Islet precursor cell (in vitro differentiated cells): ENCODE data around the gene CEACAM18.
"Not testable (repeated sequence)": the region's sequence is repeated elsewhere in the genome, so short reads cannot be mapped to it uniquely, and the experiment has no call there.

Experiments used
- DNase-seq: peaks from one replicate; pipeline ENCODE4 v3.0.0-alpha.2; 2018

CEACAM18 gene

GRCh38 chr19:51462276-51462675 is 16.1 kb upstream of the CEACAM18 start:
- DNase-seq: peak; percentile 30

GRCh38 chr19:51462681-51463080 is 15.7 kb upstream of the CEACAM18 start:
- peak; percentile 43 for DNase-seq

GRCh38 chr19:51463976-51464581 is 14.3 kb upstream of the CEACAM18 start:
- not testable (repeated sequence) for DNase-seq

GRCh38 chr19:51466723-51467122 is 11.6 kb upstream of the CEACAM18 start:
- DNase-seq: no peak

- peak; percentile 24 for DNase-seq
Measured at GRCh38 chr19:51467864-51468544, 10.3 kb upstream of the CEACAM18 start.

GRCh38 chr19:51468545-51468920 is 9.8 kb upstream of the CEACAM18 start:
- DNase-seq: peak; percentile 32

- peak; percentile 33 for DNase-seq
Measured at GRCh38 chr19:51469162-51469561, 9.2 kb upstream of the CEACAM18 start.

GRCh38 chr19:51469629-51470028 is 8.7 kb upstream of the CEACAM18 start:
- DNase-seq: no peak

- no peak for DNase-seq
Measured at GRCh38 chr19:51470966-51471365, 7.4 kb upstream of the CEACAM18 start.

- DNase-seq: no peak
Measured at GRCh38 chr19:51471527-51471926, 6.8 kb upstream of the CEACAM18 start.

GRCh38 chr19:51472607-51473006 is 5.7 kb upstream of the CEACAM18 start:
- no peak for DNase-seq

- peak; percentile 78 for DNase-seq
Measured at GRCh38 chr19:51473009-51473707, 5.2 kb upstream of the CEACAM18 start.

GRCh38 chr19:51476164-51476563 is 2.2 kb upstream of the CEACAM18 start:
- DNase-seq: no peak

GRCh38 chr19:51477344-51477743 is 995 bp upstream of the CEACAM18 start:
- no peak for DNase-seq

- no peak for DNase-seq
Measured at GRCh38 chr19:51479531-51480331, 1.4 kb downstream of the CEACAM18 start.

- peak; percentile 71 for DNase-seq
Measured at GRCh38 chr19:51480590-51480989, 2.3 kb downstream of the CEACAM18 start.

GRCh38 chr19:51485960-51486660 is 7.8 kb downstream of the CEACAM18 start:
- no peak for DNase-seq

GRCh38 chr19:51488491-51488890 is 10.2 kb downstream of the CEACAM18 start:
- DNase-seq: no peak

GRCh38 chr19:51489113-51489512 is 10.8 kb downstream of the CEACAM18 start:
- DNase-seq: no peak

GRCh38 chr19:51490676-51491075 is 12.3 kb downstream of the CEACAM18 start:
- DNase-seq: no peak

- no peak for DNase-seq
Measured at GRCh38 chr19:51491586-51491985, 13.2 kb downstream of the CEACAM18 start.

- DNase-seq: no peak
Measured at GRCh38 chr19:51493776-51494175, 15.4 kb downstream of the CEACAM18 start.

- DNase-seq: no peak
Measured at GRCh38 chr19:51497666-51498065, 19.3 kb downstream of the CEACAM18 start.
